Hepatocyte (in vitro differentiated cells): Measurements from ENCODE around the gene RABGAP1L. TPM values are rescaled to one million over a fixed set of nuclear protein-coding genes. Genes with fewer than 3 reads are reported as not detected.

Experiments used
- DNase-seq: peaks from one replicate; pipeline ENCODE4 v3.0.0-alpha.2; 2016; ENCODE audit warnings: low spot score
- H2AFZ ChIP-seq: fragments of 200-600 bp; sonication (generic); 2 replicates; pipeline ENCODE4 v1.6.0; 2016; ENCODE audit warnings: antibody characterized with exemption, mild to moderate bottlenecking
- H3K27ac ChIP-seq: fragments of 200-600 bp; sonication (generic); 2 replicates; pipeline ENCODE4 v1.5.1; 2016; ENCODE audit warnings: mild to moderate bottlenecking
- H3K27me3 ChIP-seq: fragments of 200-600 bp; sonication (generic); 2 replicates; pipeline ENCODE4 v1.6.1; 2016
- H3K36me3 ChIP-seq: fragments of 200-600 bp; sonication (generic); replicated peaks from 2 replicates; pipeline ENCODE4 v1.5.1; 2016; ENCODE audit warnings: low read depth; ENCODE audit not compliant: insufficient read depth
- H3K4me1 ChIP-seq: fragments of 200-600 bp; sonication (generic); 2 replicates; pipeline ENCODE4 v1.5.1; 2016; ENCODE audit warnings: mild to moderate bottlenecking, moderate library complexity; ENCODE audit not compliant: insufficient read depth
- H3K4me2 ChIP-seq: fragments of 200-600 bp; sonication (generic); 2 replicates; pipeline ENCODE4 v1.6.0; 2016
- H3K4me3 ChIP-seq: fragments of 200-600 bp; sonication (generic); 2 replicates; pipeline ENCODE4 v1.5.1; 2016; ENCODE audit warnings: mild to moderate bottlenecking
- H3K79me2 ChIP-seq: fragments of 200-600 bp; sonication (generic); 2 replicates; pipeline ENCODE4 v1.6.0; 2017; ENCODE audit warnings: mild to moderate bottlenecking
- H3K9me2 ChIP-seq: fragments of 200-600 bp; sonication (generic); replicated peaks from 2 replicates; pipeline ENCODE4 v1.6.0; 2017; ENCODE audit warnings: mild to moderate bottlenecking; ENCODE audit not compliant: insufficient read depth
- H3K9me3 ChIP-seq: fragments of 200-600 bp; sonication (generic); 2 replicates; pipeline ENCODE4 v1.5.1; 2016; ENCODE audit warnings: low read depth, mild to moderate bottlenecking
- H4K20me1 ChIP-seq: fragments of 200-600 bp; sonication (generic); 2 replicates; pipeline ENCODE4 v1.6.0; 2016; ENCODE audit warnings: mild to moderate bottlenecking; ENCODE audit not compliant: insufficient read depth, poor library complexity, severe bottlenecking
- EZH2 ChIP-seq: fragments of 200-600 bp; sonication (generic); IDR thresholded peaks from 2 replicates; pipeline ENCODE4 v1.6.1; 2016; ENCODE audit warnings: antibody characterized with exemption, mild to moderate bottlenecking, borderline replicate concordance
- EZH2phosphoT487 ChIP-seq: fragments of 200-600 bp; sonication (generic); IDR thresholded peaks from one replicate; pipeline ENCODE4 v1.6.1; 2018; ENCODE audit warnings: antibody characterized with exemption, mild to moderate bottlenecking, low read depth, moderate library complexity; ENCODE audit not compliant: unreplicated experiment, severe bottlenecking
- WGBS: methylation state at CpG from one replicate; pipeline ENCODE4 v1.1.6; 2016; ENCODE audit warnings: low lambda C conversion rate; ENCODE audit errors: missing lambda C conversion rate; 5-methylcytosine and 5-hydroxymethylcytosine counted together
- polyA plus RNA-seq: library from polyadenylated mRNA; unstranded; fragments of >200 nt; fragmentation: Nextera tagmentation; extraction: Ambion mirVana; gene quantifications from 2 replicates; pipeline ENCODE4 v1.2.1, GENCODE V29; 2016
- total RNA-seq: library from RNA; depleted of rRNA; stranded (reverse); fragments of >200 nt; gene quantifications from 2 replicates; pipeline ENCODE4 v1.2.3, GENCODE V29; 2014
- TF ChIP-seq, protein P1 (sequence below): fragments of 200-600 bp; sonication (generic); IDR thresholded peaks from 2 replicates; pipeline ENCODE4 v1.5.1; 2016; ENCODE audit warnings: antibody characterized with exemption, mild to moderate bottlenecking; ENCODE audit not compliant: poor library complexity

The RABGAP1L gene
- total and polyA plus RNA-seq, 2 experiments from 2014 or later: 15.0 to 41.8 TPM

DNA sequence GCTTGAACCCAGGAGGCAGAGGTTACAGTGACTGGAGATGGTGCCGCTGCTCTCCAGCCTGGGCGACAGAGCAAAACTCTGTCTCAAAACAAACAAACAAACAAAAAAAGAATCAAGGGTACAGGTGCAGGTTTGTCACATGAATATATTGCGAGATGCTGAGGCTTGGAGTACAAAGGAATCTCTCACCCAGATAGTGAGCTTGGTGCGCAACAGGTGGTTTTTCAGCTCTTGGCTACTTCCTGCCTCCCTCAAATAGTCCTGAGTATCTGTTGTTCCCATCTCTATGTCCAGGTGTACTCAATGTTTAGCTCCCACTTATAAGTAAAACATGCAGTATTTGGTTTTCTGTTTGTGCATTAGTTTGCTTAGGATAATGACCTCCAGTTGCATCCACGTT lies 666.5 kb downstream of the RABGAP1L start:
- WGBS: 91% methylated on average over 5 of the region's 5 CpGs
- no peaks in the 10 kb centered on the region for H3K27me3 ChIP-seq
- H3K79me2 ChIP-seq: no peaks in the 10 kb centered on the region
- no peaks in the 10 kb centered on the region for H3K36me3 ChIP-seq
- no peak overlapping the region for H2AFZ ChIP-seq
- H3K4me1 ChIP-seq: no peaks in the 10 kb centered on the region
- TF ChIP-seq EZH2 (no peak), EZH2phosphoT487 (no peak)
- TF ChIP-seq, protein P1, sequence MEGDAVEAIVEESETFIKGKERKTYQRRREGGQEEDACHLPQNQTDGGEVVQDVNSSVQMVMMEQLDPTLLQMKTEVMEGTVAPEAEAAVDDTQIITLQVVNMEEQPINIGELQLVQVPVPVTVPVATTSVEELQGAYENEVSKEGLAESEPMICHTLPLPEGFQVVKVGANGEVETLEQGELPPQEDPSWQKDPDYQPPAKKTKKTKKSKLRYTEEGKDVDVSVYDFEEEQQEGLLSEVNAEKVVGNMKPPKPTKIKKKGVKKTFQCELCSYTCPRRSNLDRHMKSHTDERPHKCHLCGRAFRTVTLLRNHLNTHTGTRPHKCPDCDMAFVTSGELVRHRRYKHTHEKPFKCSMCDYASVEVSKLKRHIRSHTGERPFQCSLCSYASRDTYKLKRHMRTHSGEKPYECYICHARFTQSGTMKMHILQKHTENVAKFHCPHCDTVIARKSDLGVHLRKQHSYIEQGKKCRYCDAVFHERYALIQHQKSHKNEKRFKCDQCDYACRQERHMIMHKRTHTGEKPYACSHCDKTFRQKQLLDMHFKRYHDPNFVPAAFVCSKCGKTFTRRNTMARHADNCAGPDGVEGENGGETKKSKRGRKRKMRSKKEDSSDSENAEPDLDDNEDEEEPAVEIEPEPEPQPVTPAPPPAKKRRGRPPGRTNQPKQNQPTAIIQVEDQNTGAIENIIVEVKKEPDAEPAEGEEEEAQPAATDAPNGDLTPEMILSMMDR: no peak
- H3K27ac ChIP-seq: no peak overlapping the region
- no peaks in the 10 kb centered on the region for H4K20me1 ChIP-seq
- DNase-seq: no peak
- no peak overlapping the region for H3K4me3 ChIP-seq
- H3K4me2 ChIP-seq: no peak overlapping the region
- no peaks in the 10 kb centered on the region for H3K9me2 ChIP-seq
- no peaks in the 10 kb centered on the region for H3K9me3 ChIP-seq

GRCh38 chr1:174828264-174828663 lies 668.9 kb downstream of the RABGAP1L start:
- H3K9me3 ChIP-seq: no peaks in the 10 kb centered on the region
- no peak overlapping the region for H2AFZ ChIP-seq
- no peaks in the 10 kb centered on the region for H4K20me1 ChIP-seq
- H3K36me3 ChIP-seq: no peaks in the 10 kb centered on the region
- TF ChIP-seq, protein P1: no peak
- TF ChIP-seq EZH2phosphoT487: no peak
- no peaks in the 10 kb centered on the region for H3K27me3 ChIP-seq
- 82% methylated on average over 3 of the region's 3 CpGs for WGBS
- no peaks in the 10 kb centered on the region for H3K9me2 ChIP-seq
- no peak overlapping the region for H3K4me3 ChIP-seq
- H3K4me2 ChIP-seq: no peak overlapping the region
- H3K79me2 ChIP-seq: no peaks in the 10 kb centered on the region
- DNase-seq: no peak
- no peaks in the 10 kb centered on the region for H3K4me1 ChIP-seq
- H3K27ac ChIP-seq: no peak overlapping the region

- H3K9me2 ChIP-seq: no peaks in the 10 kb centered on the region
- TF ChIP-seq, protein P1: no peak
- no peak for TF ChIP-seq EZH2
- no peak for TF ChIP-seq EZH2phosphoT487
- no peaks in the 10 kb centered on the region for H3K36me3 ChIP-seq
- DNase-seq: no peak
- 100% methylated on average over 1 of the region's 1 CpG for WGBS
- H2AFZ ChIP-seq: no peak overlapping the region
- no peaks in the 10 kb centered on the region for H3K27me3 ChIP-seq
- H3K79me2 ChIP-seq: no peaks in the 10 kb centered on the region
- no peak overlapping the region for H3K4me2 ChIP-seq
- H3K9me3 ChIP-seq: no peaks in the 10 kb centered on the region
- H3K4me1 ChIP-seq: no peaks in the 10 kb centered on the region
- no peaks in the 10 kb centered on the region for H4K20me1 ChIP-seq
- H3K27ac ChIP-seq: no peak overlapping the region
- H3K4me3 ChIP-seq: no peak overlapping the region
Observed at GRCh38 chr1:174829990-174830389, 670.7 kb downstream of the RABGAP1L start.

DNA sequence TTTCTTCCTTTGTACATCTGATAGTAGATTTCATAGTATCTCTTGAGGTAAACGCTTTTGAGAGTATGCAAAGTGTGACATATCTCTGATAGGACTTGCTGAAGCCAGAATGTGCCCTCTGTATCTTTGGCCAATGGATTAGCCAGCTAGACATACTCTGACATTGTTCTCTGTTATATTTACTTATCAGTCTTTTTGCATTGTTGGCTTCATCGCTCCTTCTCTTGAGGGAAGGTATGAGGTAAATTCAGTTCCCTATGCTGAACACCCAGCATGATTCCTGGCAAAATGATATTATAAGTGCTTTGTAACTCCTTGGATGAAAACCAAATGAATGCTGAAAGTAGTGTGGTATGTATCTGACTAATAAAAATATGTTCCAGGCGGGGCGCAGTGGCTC lies 677.2 kb downstream of the RABGAP1L start:
- 94% methylated on average over 4 of the region's 4 CpGs for WGBS
- H3K4me2 ChIP-seq: no peak overlapping the region

More for the DNA sequence above, 677.2 kb downstream of the RABGAP1L start:
- no peaks in the 10 kb centered on the region for H3K4me1 ChIP-seq
- no peaks in the 10 kb centered on the region for H3K27me3 ChIP-seq
- no peaks in the 10 kb centered on the region for H3K36me3 ChIP-seq
- TF ChIP-seq EZH2 (no peak), EZH2phosphoT487 (no peak)
- TF ChIP-seq, protein P1: no peak
- no peaks in the 10 kb centered on the region for H3K9me3 ChIP-seq
- no peaks in the 10 kb centered on the region for H3K9me2 ChIP-seq
- H3K27ac ChIP-seq: no peak overlapping the region
- no peak overlapping the region for H3K4me3 ChIP-seq
- no peaks in the 10 kb centered on the region for H3K79me2 ChIP-seq
- H2AFZ ChIP-seq: no peak overlapping the region
- no peaks in the 10 kb centered on the region for H4K20me1 ChIP-seq
- no peak for DNase-seq
